GM21367 (cell line): Measurements from ENCODE around the gene ARSB.

Source experiments
- ATAC-seq: cut with Tn5 transposase; IDR thresholded peaks from one replicate; pipeline ENCODE4 v1.9.1; 2021; ENCODE audit not compliant: unreplicated experiment

ARSB gene

DNA sequence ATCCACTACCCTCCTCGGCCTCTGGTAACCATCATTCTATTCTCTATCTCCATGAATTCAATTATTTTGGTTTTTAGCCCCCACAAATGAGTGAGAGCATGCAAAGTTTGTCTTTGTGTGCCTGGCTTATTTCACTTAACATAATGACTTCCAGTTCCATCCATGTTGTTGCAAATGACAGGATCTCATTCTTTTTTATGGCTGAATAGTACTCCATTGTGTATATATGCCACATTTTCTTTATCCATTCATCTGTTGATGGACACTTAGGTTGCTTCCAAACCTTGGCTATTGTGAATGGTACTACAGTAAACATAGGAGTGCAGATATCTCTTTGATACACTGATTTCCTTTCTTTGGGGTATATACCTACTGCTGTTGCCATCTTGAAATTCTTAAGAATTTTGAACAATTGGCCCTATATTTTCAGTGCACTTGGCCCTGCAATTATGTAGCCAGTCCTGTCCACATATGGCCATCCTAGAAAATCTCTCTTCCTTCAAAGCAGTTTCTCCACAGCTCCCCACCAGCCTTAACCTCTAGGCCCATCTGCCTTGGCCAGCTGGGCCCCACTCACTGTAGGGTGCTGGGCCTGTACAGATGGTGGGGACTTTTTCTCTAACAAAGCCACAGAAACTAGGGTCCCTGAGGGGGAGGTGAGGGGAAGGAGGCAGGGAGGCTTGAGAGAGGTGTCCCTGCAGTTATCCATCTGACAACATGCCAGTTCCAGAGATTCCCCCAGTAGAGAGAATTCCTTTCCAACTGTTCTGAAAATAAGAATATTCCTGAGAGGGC lies 254.6 kb downstream of the ARSB start:
- no peak for ATAC-seq

DNA sequence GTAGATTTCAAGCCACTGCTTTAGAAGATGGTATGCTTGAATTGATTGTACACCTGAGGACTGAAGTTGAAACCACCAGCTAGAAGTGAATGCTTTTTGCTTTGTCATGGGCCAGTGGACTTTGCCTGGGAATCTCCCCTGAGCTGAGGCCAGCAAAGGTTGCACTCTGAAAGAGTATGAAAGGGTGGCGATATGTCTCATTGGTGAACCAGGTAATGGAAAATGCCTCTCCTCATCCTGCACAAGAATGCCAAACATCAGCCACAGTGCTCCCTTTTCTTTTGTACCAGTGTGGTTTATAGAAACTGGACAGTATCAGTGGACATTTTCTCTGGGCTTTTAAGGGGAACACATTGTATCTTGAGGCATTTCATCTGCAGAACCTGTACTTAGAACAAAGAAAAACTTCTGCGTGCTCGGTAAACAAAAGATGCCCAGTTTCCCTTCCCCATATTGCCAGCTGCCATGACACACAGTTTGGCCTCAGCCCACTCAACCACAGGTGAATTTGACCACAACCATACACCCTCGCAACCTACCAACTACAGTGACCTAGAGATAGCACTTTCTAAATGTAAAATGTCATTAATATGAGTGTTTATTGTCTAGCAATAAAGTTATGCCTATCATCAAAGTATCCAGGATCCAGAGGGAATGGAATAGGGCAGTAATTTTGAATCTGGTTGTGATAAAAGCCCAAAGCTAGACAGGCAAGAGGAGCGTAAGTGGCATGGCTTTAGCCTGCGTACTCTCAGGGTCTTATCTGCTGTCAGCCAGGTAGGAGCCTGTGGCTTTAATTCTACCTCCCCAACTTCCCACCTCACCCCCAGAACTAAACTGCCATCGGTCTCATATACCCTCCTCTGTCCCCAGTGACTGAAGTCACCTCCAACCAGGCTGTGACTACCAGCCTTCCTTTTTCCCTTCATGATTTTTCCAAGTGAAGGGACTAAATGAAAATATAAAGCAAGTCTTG lies 257.0 kb downstream of the ARSB start:
- peak; percentile 77 for ATAC-seq
